K562 (cell line): ENCODE results near the gene TLCD5. TPM values are rescaled to one million over a fixed set of nuclear protein-coding genes. Genes with fewer than 3 reads are reported as not detected.

ENCODE experiments used
- ATAC-seq: fragments of 200-7000 bp; cut with Tn5 transposase; 3 replicates; pipeline ENCODE4 v1.9.1; 2020; ENCODE audit warnings: moderate library complexity
- BruUV-seq: library from RNA; stranded (reverse); fragments of 400-500 nt; replicated peaks from 2 replicates; lab custom pipeline; 2021; lab: Mats Ljungman, UMichigan
- CTCF ChIA-PET: fragments of 300-600 bp; formaldehyde crosslinking; extraction: SDS; loops from one replicate; lab custom pipeline; 2021; ENCODE audit warnings: low intra/inter-chr PET ratio; lab: Yijun Ruan, JAX
- POLR2A ChIA-PET: fragments of 300-600, 350-650 bp; sonication (Branson Sonifier 250); formaldehyde crosslinking; extraction: SDS; loops from one replicate; lab custom pipeline; 2021; ENCODE audit warnings: antibody characterized with exemption, inconsistent platforms; lab: Yijun Ruan, JAX
- DNase-seq, 4 experiments: peaks; one replicate each; pipeline versions ENCODE4 v3.0.0 to v3.0.0-alpha.2; 2011 to 2018; ENCODE audit warnings: low spot score in 3 of 4, mixed read lengths in 3 of 4; ENCODE audit errors: extremely low read depth in 1 of 4
- FAIRE-seq: peaks from 2 replicates; lab custom pipeline; 2011; peaks lifted over from hg19 to GRCh38; lab: Jason Lieb, UNC
- H2AFZ ChIP-seq: 2 replicates; pipeline ENCODE4 v1.6.0; 2011; ENCODE audit warnings: low read depth, low read length, control low read depth, inconsistent platforms
- H3K27ac ChIP-seq: fragments of 200-600 bp; 3 replicates; pipeline ENCODE4 v1.8.0; 2011; ENCODE audit warnings: low read depth, mild to moderate bottlenecking, control low read depth, inconsistent platforms, low read length, moderate library complexity, mixed read lengths; ENCODE audit errors: extremely low read depth
- H3K27me3 ChIP-seq, 2 experiments: fragments of 300-600 bp in 1 of 2; 2 replicates in 1 of 2; 3 replicates in 1 of 2; pipeline versions ENCODE4 v1.6.0 to v1.8.0; 2011; ENCODE audit warnings: inconsistent platforms in 2 of 2, low read length in 2 of 2, mild to moderate bottlenecking in 1 of 2, mixed read lengths in 1 of 2, moderate library complexity in 1 of 2; ENCODE audit not compliant: control insufficient read depth in 2 of 2, insufficient read depth in 2 of 2
- H3K36me3 ChIP-seq: fragments of 300-600 bp; 3 replicates; pipeline ENCODE4 v1.8.0; 2011; ENCODE audit warnings: mild to moderate bottlenecking, low read length, inconsistent platforms; ENCODE audit not compliant: control insufficient read depth, insufficient read depth
- H3K4me1 ChIP-seq, 2 experiments: fragments of 200-600 bp in 1 of 2; replicated peaks in 1 of 2; 2 replicates in 1 of 2; 3 replicates in 1 of 2; pipeline versions ENCODE4 v1.5.1 to v1.8.0; 2011; ENCODE audit warnings: inconsistent platforms in 2 of 2, low read length in 2 of 2, mild to moderate bottlenecking in 1 of 2, mixed read lengths in 1 of 2, moderate library complexity in 1 of 2; ENCODE audit not compliant: control insufficient read depth in 2 of 2, insufficient read depth in 2 of 2
- H3K4me2 ChIP-seq: 2 replicates; pipeline ENCODE4 v1.6.1; 2011; ENCODE audit warnings: low read length, control low read depth, inconsistent platforms, mixed read lengths; ENCODE audit not compliant: insufficient read depth
- H3K4me3 ChIP-seq: fragments of 200-600 bp; sonication (generic), shearing (Covaris generic); 2 replicates; pipeline ENCODE4 v1.5.1; 2016; ENCODE audit warnings: control low read depth, inconsistent platforms
- H3K79me2 ChIP-seq: fragments of 200-600 bp; 3 replicates; pipeline ENCODE4 v1.8.0; 2011; ENCODE audit warnings: low read length, inconsistent platforms; ENCODE audit not compliant: control insufficient read depth, insufficient read depth
- H3K9ac ChIP-seq, 2 experiments: 2 replicates each; pipeline versions ENCODE4 v1.6.0 to v1.6.1; 2011; ENCODE audit warnings: low read depth in 2 of 2, low read length in 2 of 2, control low read depth in 1 of 2, inconsistent platforms in 1 of 2, mild to moderate bottlenecking in 1 of 2, mixed read lengths in 1 of 2; ENCODE audit not compliant: insufficient read depth in 1 of 2
- H3K9me1 ChIP-seq: one replicate; pipeline ENCODE4 v1.6.0; 2011; ENCODE audit warnings: inconsistent platforms, mild to moderate bottlenecking, low read length, moderate library complexity; ENCODE audit not compliant: control insufficient read depth, insufficient read depth
- H3K9me3 ChIP-seq: replicated peaks from 2 replicates; pipeline ENCODE4 v1.5.1; 2011; ENCODE audit warnings: low read depth, low read length, inconsistent platforms; ENCODE audit not compliant: control insufficient read depth, insufficient read depth
- H4K20me1 ChIP-seq: replicated peaks from 2 replicates; pipeline ENCODE4 v1.6.1; 2011; ENCODE audit warnings: low read length, inconsistent platforms, mixed read lengths; ENCODE audit not compliant: control insufficient read depth, insufficient read depth
- BRCA1 ChIP-seq, 2 experiments: fragments of 450-650 bp in 1 of 2; sonication (generic) in 1 of 2; formaldehyde crosslinking in 1 of 2; IDR thresholded peaks; 2 replicates each; pipeline versions ENCODE4 v1.5.0 to v1.6.1; 2017 to 2020; ENCODE audit warnings: mild to moderate bottlenecking in 1 of 2, missing genetic modification reagents in 1 of 2
- CBFA2T3 ChIP-seq: fragments of 450-650 bp; IDR thresholded peaks from 2 replicates; pipeline ENCODE4 v1.6.1; 2017
- CREM ChIP-seq: IDR thresholded peaks from 2 replicates; pipeline ENCODE4 v1.6.1; 2014; ENCODE audit warnings: antibody characterized with exemption, low read depth
- CSDE1 ChIP-seq, 2 experiments: fragments of 450-650 bp; IDR thresholded peaks; 2 replicates each; pipeline ENCODE4 v1.6.1; 2016; ENCODE audit warnings: mild to moderate bottlenecking in 1 of 2
- MYNN ChIP-seq, 2 experiments: sonication (generic); formaldehyde crosslinking in 1 of 2; IDR thresholded peaks; 2 replicates each; pipeline versions ENCODE4 v1.5.0 to v1.6.1; 2016 to 2020; ENCODE audit warnings: antibody characterized with exemption in 1 of 2, missing genetic modification reagents in 1 of 2
- RBM25 ChIP-seq: fragments of 200-400 bp; formaldehyde crosslinking; IDR thresholded peaks from 2 replicates; pipeline ENCODE4 v1.6.1; 2018; ENCODE audit warnings: low read length, low read depth, moderate library complexity; ENCODE audit not compliant: severe bottlenecking
- RNF219 ChIP-seq: fragments of 250-450 bp; sonication (Bioruptor Pico); IDR thresholded peaks from 2 replicates; pipeline ENCODE4 v1.5.0; 2022; ENCODE audit warnings: mild to moderate bottlenecking
- TAF7 ChIP-seq: fragments of 450-650 bp; IDR thresholded peaks from 2 replicates; pipeline ENCODE4 v1.6.1; 2016; ENCODE audit warnings: missing genetic modification characterization, missing compliant biosample characterization
- TGIF2 ChIP-seq: sonication (generic); formaldehyde crosslinking; IDR thresholded peaks from 2 replicates; pipeline ENCODE4 v1.8.1; 2022; ENCODE audit warnings: mild to moderate bottlenecking, missing genetic modification reagents, moderate library complexity
- USF2 ChIP-seq: sonication (generic); formaldehyde crosslinking; IDR thresholded peaks from 2 replicates; pipeline ENCODE4 v1.5.0; 2020; ENCODE audit warnings: missing genetic modification reagents
- ZC3H4 ChIP-seq: sonication (generic); formaldehyde crosslinking; IDR thresholded peaks from 2 replicates; pipeline ENCODE4 v1.9.0; 2021; ENCODE audit warnings: missing genetic modification reagents, borderline replicate concordance
- ZC3H8 ChIP-seq: fragments of 450-650 bp; IDR thresholded peaks from 2 replicates; pipeline ENCODE4 v1.6.1; 2017
- ZFX ChIP-seq: sonication (generic); formaldehyde crosslinking; IDR thresholded peaks from 2 replicates; pipeline ENCODE4 v1.8.0; 2022; ENCODE audit warnings: mild to moderate bottlenecking, missing genetic modification reagents, moderate library complexity
- ZNF639 ChIP-seq, 2 experiments: fragments of 200-800 bp in 1 of 2; sonication (Bioruptor generic) in 1 of 2; sonication (generic) in 1 of 2; formaldehyde crosslinking in 1 of 2; IDR thresholded peaks in 1 of 2; conservative IDR thresholded peaks in 1 of 2; 2 replicates each; pipeline versions ENCODE4 v1.5.0 to v1.6.1; 2016 to 2020; ENCODE audit warnings: missing compliant biosample characterization in 1 of 2, missing genetic modification characterization in 1 of 2, missing genetic modification reagents in 1 of 2
- ZNF785 ChIP-seq: fragments of 250-450 bp; sonication (Bioruptor Pico); IDR thresholded peaks from 2 replicates; pipeline ENCODE4 v1.4.0; 2020; ENCODE audit warnings: mild to moderate bottlenecking
- WGBS: fragments of 100-300 bp; shearing (Covaris generic); methylation state at CpG from one replicate; pipeline ENCODE4 v1.1.6; 2016; ENCODE audit warnings: low coverage, mixed read lengths; ENCODE audit not compliant: insufficient coverage; ENCODE audit errors: missing lambda C conversion rate; 5-methylcytosine and 5-hydroxymethylcytosine counted together
- in situ Hi-C: fragments of 300-500 bp; cut with MboI; formaldehyde crosslinking; loops from 4 replicates; pipeline ENCODE4 v1.15.0; 2018; ENCODE audit warnings: inconsistent platforms, mixed read lengths
- intact Hi-C: fragments of 100-400 bp; cut with micrococcal nuclease; formaldehyde crosslinking; loops from 2 replicates; pipeline ENCODE4 v1.14.2; 2022
- polyA plus RNA-seq, 8 experiments: library from polyadenylated mRNA; depleted of rRNA in 4 of 8; stranded (reverse) in 5 of 8; unstranded in 3 of 8; fragments of >200 nt; fragmentation: Nextera tagmentation in 2 of 8; fragmentation: Illumina TruSeq in 1 of 8; extraction: Ambion mirVana in 2 of 8; extraction: Trizol in 1 of 8; gene quantifications; 2 replicates each; pipeline versions ENCODE4 v1.2.1 to v1.2.3, GENCODE V29; 2011 to 2014; ENCODE audit warnings: inconsistent platforms in 1 of 8, missing spikeins in 1 of 8
- total RNA-seq, 7 experiments: library from RNA; depleted of rRNA in 6 of 7; stranded (reverse); fragments of >200 nt in 6 of 7; fragmentation: Illumina TruSeq in 2 of 7; extraction: Trizol in 2 of 7; gene quantifications; 2 replicates each; pipeline versions ENCODE4 v1.2.1 to v1.2.3, GENCODE V29; 2011 to 2021; ENCODE audit warnings: low replicate concordance in 1 of 7

Gene TLCD5
- total and polyA plus RNA-seq, 9 of the 15 experiments (the other 6 are each of a cell fraction or from before 2014, with no cell fraction given), result 0.94 to 5.1 (median 1.6) TPM

GRCh38 chr11:120335908-120336640 is 11.0 kb downstream of the TLCD5 start, which contains the start of gene ARHGEF12:
TSS of gene ARHGEF12 (plus strand) at chr11:120336413. CDS start at chr11:120337244, 831 bp downstream.
- in situ Hi-C loops, result loop anchor here (5.0 kb wide), 1 partner anchor 166 kb away; no protein-coding TSS in a partner anchor
- ATAC-seq (peak; percentile 61), DNase-seq (peak; percentile 93 to 97 (median 95)), FAIRE-seq (no peak)
- BruUV-seq, result no TSS peak
- peak within 1 kb of the TSS; percentile 84 for H3K27ac ChIP-seq
- ChIA-PET CTCF (interaction anchor here (2.3 kb wide), 1 partner anchor 175 kb away, joined by 7 read pairs; the partner anchor contains the start of gene GRIK4), POLR2A (interaction anchor here (0.5 to 1.6 kb wide), 5 partner anchors 13 to 1552 kb away, joined by 3 read pairs; no protein-coding TSS in a partner anchor)
- H3K27me3 ChIP-seq, result no peaks in the 10 kb centered on the region
- H3K4me2 ChIP-seq, result peak within 1 kb of the TSS; percentile 98
- under 1% methylated on average over 37 of the region's 92 CpGs for WGBS
- H2AFZ ChIP-seq, result peak within 1 kb of the TSS; percentile 87
- H3K9me1 ChIP-seq, result no peaks in the 10 kb centered on the region
- H3K9ac ChIP-seq, result peak within 1 kb of the TSS; percentile 85 to 95
- H4K20me1 ChIP-seq, result peaks cover 11% of the 10 kb centered on the region; the same call in 1 of the 2 replicates
- peaks cover 47% of the 10 kb centered on the region for H3K79me2 ChIP-seq
- intact Hi-C loops, result loop anchor here (2.0 to 10.0 kb wide), 4 partner anchors 51 to 349 kb away; no protein-coding TSS in a partner anchor
- H3K4me3 ChIP-seq, result peak within 1 kb of the TSS; percentile 72
- H3K4me1 ChIP-seq, result peaks cover 13 to 20% of the 10 kb centered on the region in 2 experiments; a peak in 3 of 5 replicates
- no peaks in the 10 kb centered on the region for H3K9me3 ChIP-seq
- no peaks in the 10 kb centered on the region for H3K36me3 ChIP-seq
- no peak for TF ChIP-seq TAF7 (tag)
- TF ChIP-seq MYNN (IDR thresholded peaks at IDR 0.05), result no peak
- no peak for TF ChIP-seq MYNN (CRISPR knock-in tag; IDR thresholded peaks at IDR 0.05)
- no peak for TF ChIP-seq ZC3H4 (CRISPR knock-in tag)
- no peak for TF ChIP-seq CSDE1 (IDR thresholded peaks at IDR 0.05)
- no peak; the same call in 1 of the 2 replicates for TF ChIP-seq USF2 (CRISPR knock-in tag)
- TF ChIP-seq CBFA2T3, result peak; percentile 17; the same call in 1 of the 2 replicates
- no peak for TF ChIP-seq RBM25
- TF ChIP-seq ZNF639 (CRISPR knock-in tag; conservative IDR thresholded peaks at IDR 0.05 in 1 of 2, IDR thresholded peaks at IDR 0.05 in 1 of 2), result peak in 1 of 2 experiments; percentile 96; a peak in 2 of 4 replicates
- no peak for TF ChIP-seq RNF219 (CRISPR knock-in tag)
- TF ChIP-seq BRCA1 (IDR thresholded peaks at IDR 0.05), result no peak
- no peak for TF ChIP-seq BRCA1 (CRISPR knock-in tag; IDR thresholded peaks at IDR 0.05)
- TF ChIP-seq TGIF2, result no peak
- TF ChIP-seq ZFX (CRISPR knock-in tag), result peak; percentile 79
- no peak for TF ChIP-seq ZNF785 (CRISPR knock-in tag)
- TF ChIP-seq CREM, result peak; percentile 65; the same call in 1 of the 2 replicates
- no peak for TF ChIP-seq ZC3H8
